Activated naive CD8-positive, alpha-beta T cell treated with anti-CD3 and anti-CD28 coated beads, Interleukin-2, amount 50 U/mL, for 24 hours (primary cell): ENCODE data around the gene KBTBD8.

ENCODE experiments used
- ATAC-seq: fragments of 150-1000 bp; cut with Tn5 transposase; one replicate; pipeline ENCODE4 v1.10.0; 2021
- DNase-seq: peaks from one replicate; pipeline ENCODE4 v3.0.0; 2021
- H3K27ac Mint-ChIP-seq: one replicate; pipeline ENCODE4 v1.8.0; 2021; ENCODE audit warnings: mild to moderate bottlenecking, mixed read lengths
- H3K27me3 Mint-ChIP-seq: one replicate; pipeline ENCODE4 v1.8.0; 2021; ENCODE audit warnings: mixed read lengths
- H3K36me3 Mint-ChIP-seq: one replicate; pipeline ENCODE4 v1.8.0; 2021; ENCODE audit warnings: low read depth, mixed read lengths
- H3K4me1 Mint-ChIP-seq: one replicate; pipeline ENCODE4 v1.8.0; 2021; ENCODE audit warnings: mixed read lengths
- H3K4me3 Mint-ChIP-seq: one replicate; pipeline ENCODE4 v1.8.0; 2021; ENCODE audit warnings: mild to moderate bottlenecking, moderate library complexity, mixed read lengths
- H3K9me3 Mint-ChIP-seq: one replicate; pipeline ENCODE4 v1.8.0; 2021; ENCODE audit warnings: mixed read lengths

Gene KBTBD8

GRCh38 chr3:67044295-67044694 is 46.2 kb downstream of the KBTBD8 start:
- DNase-seq, result no peak
- Mint-ChIP-seq H3K4me1 (peaks cover 6% of the 10 kb centered on the region), H3K27me3 (no peaks in the 10 kb centered on the region), H3K36me3 (no peaks in the 10 kb centered on the region), H3K27ac (no peak overlapping the region), H3K9me3 (no peaks in the 10 kb centered on the region), H3K4me3 (no peak overlapping the region)
- no peak for ATAC-seq

DNA sequence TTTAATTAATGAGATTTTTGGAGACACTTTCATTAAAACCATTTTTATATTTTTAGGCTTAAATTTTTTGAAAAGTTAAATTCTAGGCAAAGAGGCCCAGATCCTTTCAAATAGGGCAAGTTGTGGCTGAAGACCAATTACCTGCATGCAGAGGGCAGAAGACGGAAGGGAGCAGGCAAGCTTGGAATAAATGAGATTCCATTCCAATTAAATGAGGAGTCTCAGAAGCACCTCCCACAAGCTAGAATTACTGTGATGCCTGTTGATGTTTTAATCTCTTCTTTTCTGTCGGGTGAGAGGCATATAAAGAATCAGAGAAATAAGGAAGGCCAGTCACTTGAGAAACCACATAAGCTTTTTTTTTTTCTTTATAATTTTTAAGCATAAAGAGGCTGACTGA is 46.8 kb downstream of the KBTBD8 start:
- ATAC-seq (no peak), DNase-seq (no peak)
- Mint-ChIP-seq H3K4me3 (no peak overlapping the region), H3K36me3 (no peaks in the 10 kb centered on the region), H3K4me1 (peaks cover 6% of the 10 kb centered on the region), H3K9me3 (peaks cover under 1% of the 10 kb centered on the region), H3K27me3 (no peaks in the 10 kb centered on the region), H3K27ac (no peak overlapping the region)

GRCh38 chr3:67045711-67046465 is 47.8 kb downstream of the KBTBD8 start:
- peaks cover 6% of the 10 kb centered on the region for H3K4me1 Mint-ChIP-seq
- no peak overlapping the region for H3K4me3 Mint-ChIP-seq
- DNase-seq (no peak), ATAC-seq (no peak)
- no peaks in the 10 kb centered on the region for H3K36me3 Mint-ChIP-seq
- no peaks in the 10 kb centered on the region for H3K27me3 Mint-ChIP-seq
- peaks cover 4% of the 10 kb centered on the region for H3K9me3 Mint-ChIP-seq
- no peak overlapping the region for H3K27ac Mint-ChIP-seq

DNA sequence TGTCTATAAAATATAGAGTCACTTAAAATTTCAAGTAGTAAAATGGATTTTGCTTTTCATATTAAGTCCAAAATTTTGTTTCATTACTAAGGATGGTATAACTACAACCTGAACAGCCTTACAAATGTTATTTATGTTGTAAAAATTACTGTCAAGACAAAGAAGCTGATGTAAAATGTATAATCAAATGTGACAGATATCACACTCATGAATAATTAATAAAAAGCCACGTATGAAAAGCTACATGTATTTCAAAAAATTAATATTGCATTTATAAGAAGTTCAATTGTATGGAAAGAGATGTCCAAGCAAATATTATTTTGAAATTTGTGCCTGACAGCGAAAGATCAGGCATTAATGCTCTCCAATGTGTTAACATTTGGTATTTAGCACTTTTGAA is 48.9 kb downstream of the KBTBD8 start:
- H3K27ac Mint-ChIP-seq, result no peak overlapping the region
- H3K36me3 Mint-ChIP-seq, result no peaks in the 10 kb centered on the region
- H3K4me3 Mint-ChIP-seq, result no peak overlapping the region
- peaks cover 4% of the 10 kb centered on the region for H3K9me3 Mint-ChIP-seq
- no peak for DNase-seq
- H3K27me3 Mint-ChIP-seq, result no peaks in the 10 kb centered on the region
- peaks cover 6% of the 10 kb centered on the region for H3K4me1 Mint-ChIP-seq
- no peak for ATAC-seq

GRCh38 chr3:67048067-67048714 is 50.1 kb downstream of the KBTBD8 start:
- H3K36me3 Mint-ChIP-seq, result no peaks in the 10 kb centered on the region
- ATAC-seq (no peak), DNase-seq (no peak)
- H3K27me3 Mint-ChIP-seq, result no peaks in the 10 kb centered on the region
- peaks cover 6% of the 10 kb centered on the region for H3K4me1 Mint-ChIP-seq
- H3K9me3 Mint-ChIP-seq, result peaks cover 4% of the 10 kb centered on the region
- no peak overlapping the region for H3K27ac Mint-ChIP-seq
- no peak overlapping the region for H3K4me3 Mint-ChIP-seq

DNA sequence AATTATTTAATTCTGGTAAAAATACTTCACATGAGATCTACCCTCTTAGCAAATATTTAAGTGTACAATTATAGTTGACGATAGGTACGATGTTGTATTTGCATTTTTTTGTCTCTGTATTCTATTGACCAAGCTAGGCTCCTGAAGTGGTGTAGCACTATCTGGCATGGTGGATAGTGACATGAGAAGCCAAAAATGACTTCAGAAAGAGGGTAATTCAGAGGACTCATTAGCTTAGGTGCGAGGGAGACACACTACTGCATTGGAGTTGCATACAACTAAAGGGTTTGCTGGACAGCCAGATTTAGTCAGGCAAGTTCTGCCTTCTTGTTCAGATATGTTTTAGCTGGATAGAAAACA is 50.6 kb downstream of the KBTBD8 start:
- no peak overlapping the region for H3K27ac Mint-ChIP-seq
- DNase-seq (no peak), ATAC-seq (no peak)
- no peaks in the 10 kb centered on the region for H3K36me3 Mint-ChIP-seq
- no peaks in the 10 kb centered on the region for H3K27me3 Mint-ChIP-seq
- H3K4me1 Mint-ChIP-seq, result peaks cover 6% of the 10 kb centered on the region
- H3K9me3 Mint-ChIP-seq, result peaks cover 4% of the 10 kb centered on the region
- no peak overlapping the region for H3K4me3 Mint-ChIP-seq

GRCh38 chr3:67059443-67059842 is 61.3 kb downstream of the KBTBD8 start:
- Mint-ChIP-seq H3K4me1 (no peaks in the 10 kb centered on the region), H3K27me3 (peaks cover 4% of the 10 kb centered on the region), H3K36me3 (no peaks in the 10 kb centered on the region), H3K27ac (no peak overlapping the region), H3K9me3 (peaks cover 10% of the 10 kb centered on the region), H3K4me3 (no peak overlapping the region)
- ATAC-seq, result no peak
- no peak for DNase-seq
